SK-N-SH treated with all-trans-retinoic acid at 6 μM for 48 hours (cell line): ENCODE measurements around the gene FXYD2.

Source experiments
- ATAC-seq: fragments of 200-7000 bp; cut with Tn5 transposase; 3 replicates; pipeline ENCODE4 v1.9.1; 2020; ENCODE audit warnings: mild to moderate bottlenecking, moderate library complexity
- ARNTL ChIP-seq: fragments of 450-650 bp; formaldehyde crosslinking; IDR thresholded peaks from 2 replicates; pipeline ENCODE4 v1.5.0; 2020; ENCODE audit warnings: low read depth, mild to moderate bottlenecking, moderate library complexity, borderline replicate concordance
- BACH2 ChIP-seq: fragments of 250-450 bp; sonication (Bioruptor Pico); IDR thresholded peaks from 2 replicates; pipeline ENCODE4 v1.9.0; 2021; ENCODE audit warnings: mild to moderate bottlenecking, borderline replicate concordance
- CREB5 ChIP-seq: fragments of 250-450 bp; sonication (Bioruptor Pico); IDR thresholded peaks from 2 replicates; pipeline ENCODE4 v1.5.1; 2020; ENCODE audit warnings: low read depth, mild to moderate bottlenecking, moderate library complexity
- CSDC2 ChIP-seq: fragments of 250-450 bp; sonication (Bioruptor Pico); IDR thresholded peaks from 2 replicates; pipeline ENCODE4 v1.5.0; 2020; ENCODE audit warnings: mild to moderate bottlenecking, moderate library complexity
- CSRNP3 ChIP-seq: fragments of 250-450 bp; sonication (Bioruptor Pico); IDR thresholded peaks from 2 replicates; pipeline ENCODE4 v1.5.1; 2021; ENCODE audit warnings: mild to moderate bottlenecking, moderate library complexity
- ESRRG ChIP-seq: fragments of 250-450 bp; sonication (Bioruptor Pico); IDR thresholded peaks from 2 replicates; pipeline ENCODE4 v1.6.1; 2021; ENCODE audit warnings: mild to moderate bottlenecking
- GLIS3 ChIP-seq: fragments of 250-450 bp; sonication (Bioruptor Pico); IDR thresholded peaks from 2 replicates; pipeline ENCODE4 v1.5.0; 2020; ENCODE audit warnings: mild to moderate bottlenecking, moderate library complexity
- ISL1 ChIP-seq: fragments of 250-450 bp; sonication (Bioruptor Pico); IDR thresholded peaks from 2 replicates; pipeline ENCODE4 v2.1.2; 2022; ENCODE audit warnings: mild to moderate bottlenecking, moderate library complexity
- OSR1 ChIP-seq: fragments of 250-450 bp; sonication (Bioruptor Pico); IDR thresholded peaks from 2 replicates; pipeline ENCODE4 v1.8.0; 2022; ENCODE audit warnings: moderate library complexity, mild to moderate bottlenecking, inconsistent platforms
- RARB ChIP-seq: fragments of 250-450 bp; sonication (Bioruptor Pico); IDR thresholded peaks from 2 replicates; pipeline ENCODE4 v1.8.0; 2021; ENCODE audit warnings: mild to moderate bottlenecking, moderate library complexity
- SNAI2 ChIP-seq: fragments of 250-450 bp; sonication (Bioruptor Pico); IDR thresholded peaks from 2 replicates; pipeline ENCODE4 v1.5.0; 2020; ENCODE audit warnings: mild to moderate bottlenecking, moderate library complexity
- TCF4 ChIP-seq: fragments of 250-450 bp; sonication (Bioruptor Pico); IDR thresholded peaks from 2 replicates; pipeline ENCODE4 v1.8.0; 2021; ENCODE audit warnings: mild to moderate bottlenecking, moderate library complexity, borderline replicate concordance
- TOX ChIP-seq: fragments of 250-450 bp; sonication (Bioruptor Pico); IDR thresholded peaks from 2 replicates; pipeline ENCODE4 v1.8.0; 2021; ENCODE audit warnings: mild to moderate bottlenecking, moderate library complexity, borderline replicate concordance
- ZC3H10 ChIP-seq: fragments of 250-450 bp; sonication (Bioruptor Pico); IDR thresholded peaks from 2 replicates; pipeline ENCODE4 v1.5.1; 2021; ENCODE audit warnings: mild to moderate bottlenecking, moderate library complexity
- ZFP3 ChIP-seq: fragments of 250-450 bp; sonication (Bioruptor Pico); IDR thresholded peaks from 2 replicates; pipeline ENCODE4 v1.5.0; 2020; ENCODE audit warnings: mild to moderate bottlenecking, moderate library complexity
- ZFP30 ChIP-seq: fragments of 450-650 bp; formaldehyde crosslinking; IDR thresholded peaks from 2 replicates; pipeline ENCODE4 v1.5.0; 2022; ENCODE audit warnings: mild to moderate bottlenecking, moderate library complexity
- ZNF565 ChIP-seq: fragments of 450-650 bp; formaldehyde crosslinking; conservative IDR thresholded peaks from 2 replicates; pipeline ENCODE4 v1.5.0; 2020; ENCODE audit warnings: low read depth, mild to moderate bottlenecking, moderate library complexity
- ZNF70 ChIP-seq: fragments of 450-650 bp; formaldehyde crosslinking; IDR thresholded peaks from 2 replicates; pipeline ENCODE4 v1.5.0; 2020; ENCODE audit warnings: mild to moderate bottlenecking, moderate library complexity
- ZNF8 ChIP-seq: fragments of 450-650 bp; formaldehyde crosslinking; IDR thresholded peaks from 2 replicates; pipeline ENCODE4 v1.5.0; 2020; ENCODE audit warnings: mild to moderate bottlenecking, moderate library complexity
- TF ChIP-seq, protein P1 (sequence below): fragments of 250-450 bp; sonication (Bioruptor Pico); IDR thresholded peaks from 2 replicates; pipeline ENCODE4 v1.8.0; 2021; ENCODE audit warnings: low read depth, mild to moderate bottlenecking, moderate library complexity, borderline replicate concordance
- TF ChIP-seq, protein P2 (sequence below): fragments of 250-450 bp; sonication (Bioruptor Pico); IDR thresholded peaks from 2 replicates; pipeline ENCODE4 v1.5.0; 2020; ENCODE audit warnings: mild to moderate bottlenecking, moderate library complexity
- TF ChIP-seq, protein P3 (sequence below): fragments of 250-450 bp; sonication (Bioruptor Pico); IDR thresholded peaks from 2 replicates; pipeline ENCODE4 v1.8.0; 2020; ENCODE audit warnings: mild to moderate bottlenecking, moderate library complexity, borderline replicate concordance

The FXYD2 gene

GRCh38 chr11:117872975-117873827 is 48.7 kb upstream of the FXYD2 start:
- TF ChIP-seq CSRNP3 (CRISPR knock-in tag): no peak
- TF ChIP-seq, protein P1, sequence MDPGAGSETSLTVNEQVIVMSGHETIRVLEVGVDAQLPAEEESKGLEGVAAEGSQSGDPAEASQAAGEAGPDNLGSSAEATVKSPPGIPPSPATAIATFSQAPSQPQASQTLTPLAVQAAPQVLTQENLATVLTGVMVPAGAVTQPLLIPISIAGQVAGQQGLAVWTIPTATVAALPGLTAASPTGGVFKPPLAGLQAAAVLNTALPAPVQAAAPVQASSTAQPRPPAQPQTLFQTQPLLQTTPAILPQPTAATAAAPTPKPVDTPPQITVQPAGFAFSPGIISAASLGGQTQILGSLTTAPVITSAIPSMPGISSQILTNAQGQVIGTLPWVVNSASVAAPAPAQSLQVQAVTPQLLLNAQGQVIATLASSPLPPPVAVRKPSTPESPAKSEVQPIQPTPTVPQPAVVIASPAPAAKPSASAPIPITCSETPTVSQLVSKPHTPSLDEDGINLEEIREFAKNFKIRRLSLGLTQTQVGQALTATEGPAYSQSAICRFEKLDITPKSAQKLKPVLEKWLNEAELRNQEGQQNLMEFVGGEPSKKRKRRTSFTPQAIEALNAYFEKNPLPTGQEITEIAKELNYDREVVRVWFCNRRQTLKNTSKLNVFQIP: no peak
- no peak for TF ChIP-seq ZNF8 (CRISPR knock-in tag)
- TF ChIP-seq CSDC2 (CRISPR knock-in tag): no peak
- TF ChIP-seq GLIS3 (CRISPR knock-in tag): no peak
- TF ChIP-seq OSR1 (CRISPR knock-in tag): no peak
- TF ChIP-seq TCF4 (CRISPR knock-in tag): no peak
- no peak for TF ChIP-seq CREB5
- TF ChIP-seq BACH2 (CRISPR knock-in tag): no peak
- TF ChIP-seq RARB (CRISPR knock-in tag): no peak
- no peak for TF ChIP-seq ZNF70 (CRISPR knock-in tag)
- no peak for TF ChIP-seq ZFP3 (CRISPR knock-in tag)
- TF ChIP-seq, protein P2, sequence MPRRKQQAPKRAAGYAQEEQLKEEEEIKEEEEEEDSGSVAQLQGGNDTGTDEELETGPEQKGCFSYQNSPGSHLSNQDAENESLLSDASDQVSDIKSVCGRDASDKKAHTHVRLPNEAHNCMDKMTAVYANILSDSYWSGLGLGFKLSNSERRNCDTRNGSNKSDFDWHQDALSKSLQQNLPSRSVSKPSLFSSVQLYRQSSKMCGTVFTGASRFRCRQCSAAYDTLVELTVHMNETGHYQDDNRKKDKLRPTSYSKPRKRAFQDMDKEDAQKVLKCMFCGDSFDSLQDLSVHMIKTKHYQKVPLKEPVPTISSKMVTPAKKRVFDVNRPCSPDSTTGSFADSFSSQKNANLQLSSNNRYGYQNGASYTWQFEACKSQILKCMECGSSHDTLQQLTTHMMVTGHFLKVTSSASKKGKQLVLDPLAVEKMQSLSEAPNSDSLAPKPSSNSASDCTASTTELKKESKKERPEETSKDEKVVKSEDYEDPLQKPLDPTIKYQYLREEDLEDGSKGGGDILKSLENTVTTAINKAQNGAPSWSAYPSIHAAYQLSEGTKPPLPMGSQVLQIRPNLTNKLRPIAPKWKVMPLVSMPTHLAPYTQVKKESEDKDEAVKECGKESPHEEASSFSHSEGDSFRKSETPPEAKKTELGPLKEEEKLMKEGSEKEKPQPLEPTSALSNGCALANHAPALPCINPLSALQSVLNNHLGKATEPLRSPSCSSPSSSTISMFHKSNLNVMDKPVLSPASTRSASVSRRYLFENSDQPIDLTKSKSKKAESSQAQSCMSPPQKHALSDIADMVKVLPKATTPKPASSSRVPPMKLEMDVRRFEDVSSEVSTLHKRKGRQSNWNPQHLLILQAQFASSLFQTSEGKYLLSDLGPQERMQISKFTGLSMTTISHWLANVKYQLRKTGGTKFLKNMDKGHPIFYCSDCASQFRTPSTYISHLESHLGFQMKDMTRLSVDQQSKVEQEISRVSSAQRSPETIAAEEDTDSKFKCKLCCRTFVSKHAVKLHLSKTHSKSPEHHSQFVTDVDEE: no peak
- no peak for TF ChIP-seq ZNF565
- TF ChIP-seq ZC3H10 (CRISPR knock-in tag): no peak
- TF ChIP-seq TOX: no peak
- TF ChIP-seq, protein P3, sequence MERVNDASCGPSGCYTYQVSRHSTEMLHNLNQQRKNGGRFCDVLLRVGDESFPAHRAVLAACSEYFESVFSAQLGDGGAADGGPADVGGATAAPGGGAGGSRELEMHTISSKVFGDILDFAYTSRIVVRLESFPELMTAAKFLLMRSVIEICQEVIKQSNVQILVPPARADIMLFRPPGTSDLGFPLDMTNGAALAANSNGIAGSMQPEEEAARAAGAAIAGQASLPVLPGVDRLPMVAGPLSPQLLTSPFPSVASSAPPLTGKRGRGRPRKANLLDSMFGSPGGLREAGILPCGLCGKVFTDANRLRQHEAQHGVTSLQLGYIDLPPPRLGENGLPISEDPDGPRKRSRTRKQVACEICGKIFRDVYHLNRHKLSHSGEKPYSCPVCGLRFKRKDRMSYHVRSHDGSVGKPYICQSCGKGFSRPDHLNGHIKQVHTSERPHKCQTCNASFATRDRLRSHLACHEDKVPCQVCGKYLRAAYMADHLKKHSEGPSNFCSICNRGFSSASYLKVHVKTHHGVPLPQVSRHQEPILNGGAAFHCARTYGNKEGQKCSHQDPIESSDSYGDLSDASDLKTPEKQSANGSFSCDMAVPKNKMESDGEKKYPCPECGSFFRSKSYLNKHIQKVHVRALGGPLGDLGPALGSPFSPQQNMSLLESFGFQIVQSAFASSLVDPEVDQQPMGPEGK (CRISPR knock-in tag): no peak
- no peak for TF ChIP-seq ARNTL (CRISPR knock-in tag)
- TF ChIP-seq ZFP30 (CRISPR knock-in tag): no peak
- no peak for TF ChIP-seq ISL1
- no peak for ATAC-seq

DNA sequence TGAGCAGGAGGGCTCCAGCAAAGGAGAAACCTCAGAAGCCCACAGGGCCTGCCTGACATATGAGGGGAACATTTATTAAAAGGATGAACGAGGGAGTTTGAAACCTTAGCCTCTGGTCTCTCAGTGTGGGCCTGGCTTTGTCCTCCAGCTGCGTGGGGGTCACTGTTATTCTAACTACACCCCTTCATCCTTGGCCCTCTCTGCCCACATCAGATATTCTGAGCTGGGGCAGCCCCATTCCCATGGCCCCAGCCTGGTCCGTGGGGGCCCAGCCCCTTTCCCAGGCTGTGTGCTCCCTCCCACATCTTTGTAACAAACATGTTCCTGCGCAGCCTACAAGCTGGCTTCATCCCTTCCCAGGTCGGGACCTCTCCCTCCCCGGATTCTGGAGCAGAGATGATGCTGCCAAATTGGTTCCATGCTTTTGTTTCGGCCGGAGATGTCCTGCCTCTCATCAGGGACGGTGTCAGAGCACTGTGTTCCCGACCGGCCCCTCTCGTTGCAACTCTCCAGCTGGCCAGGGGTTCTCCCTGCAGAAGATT is 47.9 kb upstream of the FXYD2 start:
- no peak for TF ChIP-seq GLIS3 (CRISPR knock-in tag)
- TF ChIP-seq SNAI2 (CRISPR knock-in tag): no peak
- no peak for TF ChIP-seq ESRRG (CRISPR knock-in tag)
- no peak for TF ChIP-seq ZNF70 (CRISPR knock-in tag)
- TF ChIP-seq ZFP3 (CRISPR knock-in tag): no peak
- TF ChIP-seq RARB (CRISPR knock-in tag): no peak
- TF ChIP-seq ZC3H10 (CRISPR knock-in tag): no peak
- TF ChIP-seq ZFP30 (CRISPR knock-in tag): no peak
- TF ChIP-seq CSRNP3 (CRISPR knock-in tag): no peak
- no peak for TF ChIP-seq ZNF8 (CRISPR knock-in tag)
- TF ChIP-seq ISL1: no peak
- TF ChIP-seq, protein P1: no peak
- TF ChIP-seq ARNTL (CRISPR knock-in tag): no peak
- TF ChIP-seq BACH2 (CRISPR knock-in tag): no peak
- TF ChIP-seq TOX: no peak
- no peak for TF ChIP-seq ZNF565
- TF ChIP-seq, protein P2: no peak
- no peak for ATAC-seq
